HCT116 (cell line): ENCODE data around the gene MGAT4A. TPM values are rescaled to one million over a fixed set of nuclear protein-coding genes. Genes with fewer than 3 reads are reported as not detected.

Experiments used
- ATAC-seq: fragments of 200-7000 bp; cut with Tn5 transposase; 2 replicates; pipeline ENCODE4 v1.9.1; 2020; ENCODE audit warnings: mild to moderate bottlenecking, moderate library complexity
- BruUV-seq: library from RNA; stranded (reverse); fragments of 400-500 nt; replicated peaks from 2 replicates; lab custom pipeline; 2021; lab: Mats Ljungman, UMichigan
- CTCF ChIA-PET: fragments of 300-600 bp; sonication (Branson Sonifier 250); formaldehyde crosslinking; loops from one replicate; lab custom pipeline; 2021; ENCODE audit warnings: antibody characterized with exemption; lab: Charles Lee
- POLR2A ChIA-PET: fragments of 300-600, 350-600 bp; sonication (Branson Sonifier 250); formaldehyde crosslinking; loops from one replicate; lab custom pipeline; 2021; ENCODE audit warnings: antibody characterized with exemption; lab: Charles Lee
- RAD21 ChIA-PET, 2 experiments: fragments of 300-600 bp; sonication (Branson Sonifier 250); formaldehyde crosslinking; loops; one replicate each; lab custom pipeline; 2023; ENCODE audit warnings: low total read pairs in 2 of 2; ENCODE audit not compliant: uncharacterized antibody in 2 of 2, unreplicated experiment in 2 of 2, low non-redundant PET in 1 of 2; lab: Charles Lee
- DNase-seq: peaks from one replicate; pipeline ENCODE4 v3.0.0-alpha.2; 2010; ENCODE audit warnings: low read depth, low spot score
- H2AFZ ChIP-seq: fragments of 200-600 bp; shearing (Covaris generic), sonication (generic); 2 replicates; pipeline ENCODE4 v1.6.1; 2017; ENCODE audit warnings: low read depth, mixed run types, mixed read lengths, antibody characterized with exemption, low read length; ENCODE audit not compliant: poor library complexity, severe bottlenecking
- H3K27ac ChIP-seq: 2 replicates; pipeline ENCODE4 v1.5.1; 2012; ENCODE audit warnings: low read depth, low read length
- H3K27me3 ChIP-seq: fragments of 200-600 bp; sonication (generic); 2 replicates; pipeline ENCODE4 v1.6.1; 2016; ENCODE audit warnings: mixed run types, low read length, mixed read lengths; ENCODE audit not compliant: insufficient read depth
- H3K36me3 ChIP-seq, 2 experiments: fragments of 200-500 bp in 1 of 2; fragments of 200-600 bp in 1 of 2; sonication (Bioruptor generic) in 1 of 2; sonication (generic) in 1 of 2; 2 replicates each; pipeline versions ENCODE4 v1.5.1 to v1.6.1; 2014 to 2016; ENCODE audit warnings: low read length in 2 of 2, inconsistent platforms in 1 of 2, mixed read lengths in 1 of 2, mixed run types in 1 of 2; ENCODE audit not compliant: insufficient read depth in 2 of 2, control insufficient read depth in 1 of 2
- H3K4me1 ChIP-seq, 2 experiments: fragments of 200-600 bp in 1 of 2; sonication (generic) in 1 of 2; 2 replicates each; pipeline versions ENCODE4 v1.5.1 to v1.6.1; 2012 to 2017; ENCODE audit warnings: low read length in 2 of 2, inconsistent platforms in 1 of 2, mild to moderate bottlenecking in 1 of 2, mixed read lengths in 1 of 2, mixed run types in 1 of 2, moderate library complexity in 1 of 2; ENCODE audit not compliant: insufficient read depth in 2 of 2, control insufficient read depth in 1 of 2
- H3K4me2 ChIP-seq: fragments of 200-600 bp; sonication (generic); 2 replicates; pipeline ENCODE4 v1.6.1; 2017; ENCODE audit warnings: mixed run types, low read length, mixed read lengths
- H3K4me3 ChIP-seq, 2 experiments: fragments of 200-600 bp in 1 of 2; sonication (generic) in 1 of 2; replicated peaks in 1 of 2; 2 replicates each; pipeline ENCODE4 v1.5.1; 2011 to 2016; ENCODE audit warnings: low read length in 2 of 2, control low read depth in 1 of 2, low read depth in 1 of 2, mild to moderate bottlenecking in 1 of 2, mixed read lengths in 1 of 2, mixed run types in 1 of 2
- H3K79me2 ChIP-seq: fragments of 200-600 bp; sonication (generic); 2 replicates; pipeline ENCODE4 v1.6.1; 2017; ENCODE audit warnings: mild to moderate bottlenecking, mixed run types, low read length, moderate library complexity, mixed read lengths; ENCODE audit not compliant: insufficient read depth
- H3K9ac ChIP-seq: fragments of 200-600 bp; sonication (generic); 2 replicates; pipeline ENCODE4 v1.6.1; 2016; ENCODE audit warnings: low read length, mixed read lengths
- H3K9me2 ChIP-seq: fragments of 200-600 bp; sonication (generic), shearing (Covaris generic); 2 replicates; pipeline ENCODE4 v1.6.1; 2017; ENCODE audit warnings: mixed run types, mild to moderate bottlenecking, moderate library complexity; ENCODE audit not compliant: insufficient read depth
- H3K9me3 ChIP-seq, 2 experiments: fragments of 200-500 bp in 1 of 2; fragments of 200-600 bp in 1 of 2; sonication (Bioruptor generic) in 1 of 2; sonication (generic) in 1 of 2; 2 replicates each; pipeline ENCODE4 v1.6.1; 2014 to 2017; ENCODE audit warnings: low read length in 2 of 2, mixed read lengths in 2 of 2, inconsistent platforms in 1 of 2, low read depth in 1 of 2, mild to moderate bottlenecking in 1 of 2, mixed run types in 1 of 2, moderate library complexity in 1 of 2; ENCODE audit not compliant: control insufficient read depth in 1 of 2, insufficient read depth in 1 of 2
- H4K20me1 ChIP-seq: fragments of 200-600 bp; sonication (generic), shearing (Covaris generic); 2 replicates; pipeline ENCODE4 v1.6.1; 2017; ENCODE audit warnings: mixed run types, mild to moderate bottlenecking, moderate library complexity; ENCODE audit not compliant: insufficient read depth
- CEBPB ChIP-seq: IDR thresholded peaks from 2 replicates; pipeline ENCODE4 v1.6.1; 2012; ENCODE audit warnings: low read depth
- EZH2phosphoT487 ChIP-seq: fragments of 200-600 bp; IDR thresholded peaks from 2 replicates; pipeline ENCODE4 v1.6.1; 2018; ENCODE audit warnings: antibody characterized with exemption, borderline replicate concordance
- JUND ChIP-seq: IDR thresholded peaks from 2 replicates; pipeline ENCODE4 v1.6.1; 2012
- MAX ChIP-seq: IDR thresholded peaks from 2 replicates; pipeline ENCODE4 v1.6.1; 2012
- YY1 ChIP-seq: IDR thresholded peaks from 2 replicates; pipeline ENCODE4 v1.6.1; 2011; ENCODE audit warnings: low read length, low read depth, moderate library complexity, mild to moderate bottlenecking; ENCODE audit not compliant: insufficient replicate concordance; ENCODE audit errors: extremely low read depth
- ZBTB33 ChIP-seq: IDR thresholded peaks from 2 replicates; pipeline ENCODE4 v1.6.1; 2011; ENCODE audit warnings: mild to moderate bottlenecking, low read length, moderate library complexity; ENCODE audit not compliant: insufficient replicate concordance; ENCODE audit errors: extremely low read depth
- ZNF274 ChIP-seq: fragments of 200-500 bp; sonication (Bioruptor generic); IDR thresholded peaks from 2 replicates; pipeline ENCODE4 v1.6.1; 2014; ENCODE audit warnings: mild to moderate bottlenecking, low read depth, low read length, inconsistent platforms
- intact Hi-C: fragments of 100-400 bp; cut with micrococcal nuclease; formaldehyde crosslinking; loops from 2 replicates; pipeline ENCODE4 v1.10.0; 2022
- total RNA-seq: library from RNA; stranded (reverse); gene quantifications from one replicate; pipeline ENCODE4 v1.2.1, GENCODE V29; 2021; ENCODE audit not compliant: unreplicated experiment

MGAT4A gene
- total RNA-seq, 1 experiment from 2014 or later, result 10.2 TPM

- ChIA-PET CTCF (no interaction called here), POLR2A (no interaction called here), RAD21 (no interaction called here)
- H3K4me2 ChIP-seq, result no peak overlapping the region
- peaks cover 7 to 21% of the 10 kb centered on the region in 2 experiments; a peak in 3 of 4 replicates for H3K4me1 ChIP-seq
- intact Hi-C loops, result no loop called here
- H3K79me2 ChIP-seq, result peaks cover 62% of the 10 kb centered on the region
- no peaks in the 10 kb centered on the region for H3K27me3 ChIP-seq
- no peak for DNase-seq
- H3K4me3 ChIP-seq, result no peak overlapping the region
- no peak overlapping the region for H3K9ac ChIP-seq
- no peaks in the 10 kb centered on the region; the same call in 1 of the 2 replicates for H4K20me1 ChIP-seq
- ATAC-seq, result no peak
- no peaks in the 10 kb centered on the region for H3K9me2 ChIP-seq
- TF ChIP-seq MAX (no peak), YY1 (no peak), CEBPB (no peak), ZNF274 (no peak), EZH2phosphoT487 (no peak)
- H3K9me3 ChIP-seq, result no peaks in the 10 kb centered on the region
- no TSS peak for BruUV-seq
- no peak overlapping the region for H2AFZ ChIP-seq
- H3K36me3 ChIP-seq, result peaks cover 11 to 19% of the 10 kb centered on the region in 2 experiments; a peak in 3 of 4 replicates
- no peak overlapping the region for H3K27ac ChIP-seq
These were observed 125.9 kb downstream of the MGAT4A start for GRCh38 chr2:98605076-98605475.

GRCh38 chr2:98604547-98604946 is 126.4 kb downstream of the MGAT4A start:
- POLR2A ChIA-PET, result no interaction called here
- RAD21 ChIA-PET, result no interaction called here
- H3K4me1 ChIP-seq, result peaks cover 7 to 16% of the 10 kb centered on the region in 2 experiments; a peak in 3 of 4 replicates
- H3K9ac ChIP-seq, result no peak overlapping the region
- H4K20me1 ChIP-seq, result no peaks in the 10 kb centered on the region; the same call in 1 of the 2 replicates
- H2AFZ ChIP-seq, result no peak overlapping the region
- H3K27me3 ChIP-seq, result no peaks in the 10 kb centered on the region
- BruUV-seq, result no TSS peak
- no peak for TF ChIP-seq CEBPB
- TF ChIP-seq ZBTB33, result no peak
- no peak for TF ChIP-seq JUND
- TF ChIP-seq YY1, result no peak
- intact Hi-C loops, result no loop called here
- H3K27ac ChIP-seq, result no peak overlapping the region
- no peak for DNase-seq
- CTCF ChIA-PET, result no interaction called here
- peaks cover 57% of the 10 kb centered on the region for H3K79me2 ChIP-seq
- H3K9me3 ChIP-seq, result no peaks in the 10 kb centered on the region
- H3K4me3 ChIP-seq, result no peak overlapping the region
- H3K9me2 ChIP-seq, result no peaks in the 10 kb centered on the region
- H3K4me2 ChIP-seq, result no peak overlapping the region
- peaks cover 16 to 24% of the 10 kb centered on the region in 2 experiments; a peak in 3 of 4 replicates for H3K36me3 ChIP-seq
- ATAC-seq, result no peak
